ENCODE measurements around the gene GKN2. TPM values are rescaled to one million over a fixed set of nuclear protein-coding genes. Genes with fewer than 3 reads are reported as not detected.

GKN2 gene
- total RNA-seq, 1 experiment from 2014 or later, result not detected

- H3K27me3 ChIP-seq (ENCODE audit: insufficient read depth, low read length), result no peaks in the 10 kb centered on the region
- WGBS (ENCODE audit: extremely low coverage, insufficient read length, low lambda C conversion rate), result no CpG with 5 or more reads among the region's 3 CpGs
- peaks cover 9% of the 10 kb centered on the region for H3K27me3 Mint-ChIP-seq (ENCODE audit: low read depth)
These were observed 43.2 kb upstream of the GKN2 start for GRCh38 chr2:68995916-68996315.

More at GRCh38 chr2:68995916-68996315, 43.2 kb upstream of the GKN2 start:
- Histone ChIP-seq H3K9ac (ENCODE audit: extremely low read depth, insufficient read length, low read length) (no peak overlapping the region), H3K4me1 (ENCODE audit: insufficient read depth, low read length) (no peaks in the 10 kb centered on the region), H2BK120ac (ENCODE audit: low read depth, low read length, poor library complexity, severe bottlenecking) (no peak overlapping the region), H3K4me2 (ENCODE audit: insufficient read depth, insufficient read length, low read length) (no peak overlapping the region), H3K18ac (ENCODE audit: insufficient read length, low read depth, low read length) (no peak overlapping the region), H3K4ac (ENCODE audit: low read depth, low read length) (no peak overlapping the region), H2BK15ac (ENCODE audit: low read depth, low read length) (no peak overlapping the region), H2AFZ (ENCODE audit: low read length) (no peak overlapping the region), H2BK12ac (ENCODE audit: insufficient read length, low read depth, low read length) (no peak overlapping the region), H3T11ph (ENCODE audit: low read length) (no peak overlapping the region), H3K9me3 (ENCODE audit: control insufficient read depth, low read depth, low read length) (no peaks in the 10 kb centered on the region), H3K79me1 (ENCODE audit: insufficient read depth, low read depth, low read length, poor library complexity, severe bottlenecking) (no peaks in the 10 kb centered on the region), H4K20me1 (ENCODE audit: control insufficient read depth, insufficient read depth, insufficient read length) (no peaks in the 10 kb centered on the region), H4K5ac (ENCODE audit: insufficient read length, low read depth, low read length) (no peak overlapping the region), H3K27ac (ENCODE audit: insufficient read length, low read depth, low read length) (no peak overlapping the region), H2BK20ac (ENCODE audit: low read depth, low read length, poor library complexity, severe bottlenecking) (no peak overlapping the region), H3K14ac (ENCODE audit: insufficient read depth, low read length) (no peak overlapping the region), H4K8ac (replicated peaks; ENCODE audit: insufficient read length, low read depth, low read length) (no peak overlapping the region), H3K23me2 (ENCODE audit: insufficient read length, low read depth, low read length, poor library complexity, severe bottlenecking) (no peaks in the 10 kb centered on the region), H4K91ac (ENCODE audit: insufficient read length, low read depth, low read length) (no peak overlapping the region), H3K23ac (ENCODE audit: insufficient read length, low read depth, low read length) (no peak overlapping the region), H2BK5ac (ENCODE audit: insufficient read length, low read length) (no peak overlapping the region), H2AK5ac (ENCODE audit: insufficient read length, low read length) (no peak overlapping the region), H3K56ac (ENCODE audit: insufficient read length, low read depth, low read length) (no peak overlapping the region), H3K79me2 (ENCODE audit: insufficient read depth, low read length) (no peaks in the 10 kb centered on the region)
- Mint-ChIP-seq H3K4me3 (no peak overlapping the region), H3K27ac (no peak overlapping the region), H3K4me1 (no peaks in the 10 kb centered on the region), H3K9me3 (peaks cover 0 to 5% of the 10 kb centered on the region in 2 experiments; a peak in 2 of 5 replicates), H3K36me3 (ENCODE audit: insufficient read depth in 1 of 3, low read depth in 3 of 3) (no peaks in the 10 kb centered on the region; a peak in 1 of 7 replicates)
- no peak for DNase-seq
- no peak for TF ChIP-seq CTCF (conservative IDR thresholded peaks at IDR 0.05)

All from H9 (cell line).